GM18951 (cell line): ENCODE measurements around the gene PSMD1.
"Not testable (repeated sequence)": the region's sequence is repeated elsewhere in the genome, so short reads cannot be mapped to it uniquely, and the experiment has no call there.

ENCODE experiments used
- POLR2A ChIP-seq: IDR thresholded peaks from 4 replicates; pipeline ENCODE4 v1.6.1; 2011; ENCODE audit warnings: mild to moderate bottlenecking; ENCODE audit not compliant: insufficient read length, insufficient read depth; ENCODE audit errors: extremely low read depth
- in situ Hi-C: fragments of 300-500 bp; cut with MboI; formaldehyde crosslinking; loops from one replicate; pipeline ENCODE4 v1.12.0; 2022; ENCODE audit warnings: low sequenced_read_pairs, mixed read lengths, inconsistent platforms; ENCODE audit not compliant: unreplicated experiment

PSMD1 gene

GRCh38 chr2:231094736-231095346 lies 38.2 kb downstream of the PSMD1 start:
- in situ Hi-C loops, result no loop called here

GRCh38 chr2:231099918-231100317 lies 43.3 kb downstream of the PSMD1 start:
- in situ Hi-C loops, result no loop called here
- TF ChIP-seq POLR2A, result no peak

More at GRCh38 chr2:231094736-231095346, 38.2 kb downstream of the PSMD1 start:
- no peak for TF ChIP-seq POLR2A

- in situ Hi-C loops, result not testable (repeated sequence)
Measured at GRCh38 chr2:231100321-231100720, 43.7 kb downstream of the PSMD1 start.

GRCh38 chr2:231100990-231101389 lies 44.3 kb downstream of the PSMD1 start:
- no peak for TF ChIP-seq POLR2A
- in situ Hi-C loops, result no loop called here

GRCh38 chr2:231102772-231103171 lies 46.1 kb downstream of the PSMD1 start:
- TF ChIP-seq POLR2A, result no peak
- in situ Hi-C loops, result no loop called here

GRCh38 chr2:231104115-231104713 lies 47.5 kb downstream of the PSMD1 start:
- in situ Hi-C loops, result no loop called here
- TF ChIP-seq POLR2A, result no peak

- in situ Hi-C loops, result no loop called here
- no peak for TF ChIP-seq POLR2A
Measured at GRCh38 chr2:231110551-231110950, 53.9 kb downstream of the PSMD1 start.

GRCh38 chr2:231111987-231112386 lies 55.3 kb downstream of the PSMD1 start:
- in situ Hi-C loops, result no loop called here
- no peak for TF ChIP-seq POLR2A

GRCh38 chr2:231113489-231113888 lies 56.8 kb downstream of the PSMD1 start:
- TF ChIP-seq POLR2A, result no peak
- in situ Hi-C loops, result no loop called here

- TF ChIP-seq POLR2A, result no peak
- in situ Hi-C loops, result no loop called here
Measured at GRCh38 chr2:231115651-231116050, 59.0 kb downstream of the PSMD1 start.

GRCh38 chr2:231117148-231117547 lies 60.5 kb downstream of the PSMD1 start:
- no peak for TF ChIP-seq POLR2A
- in situ Hi-C loops, result no loop called here

- no peak for TF ChIP-seq POLR2A
- in situ Hi-C loops, result no loop called here
Measured at GRCh38 chr2:231117922-231118613, 61.4 kb downstream of the PSMD1 start.

- in situ Hi-C loops, result no loop called here
- TF ChIP-seq POLR2A, result no peak
Measured at GRCh38 chr2:231118614-231118942, 61.9 kb downstream of the PSMD1 start.

- no peak for TF ChIP-seq POLR2A
- in situ Hi-C loops, result no loop called here
Measured at GRCh38 chr2:231123362-231123898, 66.8 kb downstream of the PSMD1 start.

GRCh38 chr2:231124838-231125568 lies 68.3 kb downstream of the PSMD1 start, which contains the start of gene HTR2B:
TSS of gene HTR2B (minus strand) at chr2:231125042. CDS start at chr2:231123764, 1,278 bp downstream.
- no peak for TF ChIP-seq POLR2A
- in situ Hi-C loops, result no loop called here
